ENCODE measurements around the gene DNAI2. TPM values are rescaled to one million over a fixed set of nuclear protein-coding genes. Genes with fewer than 3 reads are reported as not detected.

DNAI2 gene
- total RNA-seq, 1 experiment from 2014 or later, result 0.26 TPM

- Mint-ChIP-seq H3K36me3 (no peaks in the 10 kb centered on the region), H3K4me1 (peaks cover 12% of the 10 kb centered on the region), H3K27me3 (ENCODE audit: low read depth) (no peaks in the 10 kb centered on the region), H3K9me3 (no peaks in the 10 kb centered on the region), H3K27ac (0 out of 2 replicates have a peak overlapping the region, but pooled peaks have one; percentile 70), H3K4me3 (no peak overlapping the region)
- no peak for DNase-seq (ENCODE audit: low spot score)
- CTCF ChIA-PET, result interaction anchor here (1.3 to 1.8 kb wide), 3 partner anchors 12 to 51 kb away, joined by 5 to 8 read pairs (median 7); no protein-coding TSS in a partner anchor
- ATAC-seq, result peak; percentile 56
- POLR2A ChIA-PET, result interaction anchor here (1.3 to 1.6 kb wide), 2 partner anchors 12 to 23 kb away, joined by 5 to 6 read pairs; no protein-coding TSS in a partner anchor
- TF ChIP-seq, protein P1, sequence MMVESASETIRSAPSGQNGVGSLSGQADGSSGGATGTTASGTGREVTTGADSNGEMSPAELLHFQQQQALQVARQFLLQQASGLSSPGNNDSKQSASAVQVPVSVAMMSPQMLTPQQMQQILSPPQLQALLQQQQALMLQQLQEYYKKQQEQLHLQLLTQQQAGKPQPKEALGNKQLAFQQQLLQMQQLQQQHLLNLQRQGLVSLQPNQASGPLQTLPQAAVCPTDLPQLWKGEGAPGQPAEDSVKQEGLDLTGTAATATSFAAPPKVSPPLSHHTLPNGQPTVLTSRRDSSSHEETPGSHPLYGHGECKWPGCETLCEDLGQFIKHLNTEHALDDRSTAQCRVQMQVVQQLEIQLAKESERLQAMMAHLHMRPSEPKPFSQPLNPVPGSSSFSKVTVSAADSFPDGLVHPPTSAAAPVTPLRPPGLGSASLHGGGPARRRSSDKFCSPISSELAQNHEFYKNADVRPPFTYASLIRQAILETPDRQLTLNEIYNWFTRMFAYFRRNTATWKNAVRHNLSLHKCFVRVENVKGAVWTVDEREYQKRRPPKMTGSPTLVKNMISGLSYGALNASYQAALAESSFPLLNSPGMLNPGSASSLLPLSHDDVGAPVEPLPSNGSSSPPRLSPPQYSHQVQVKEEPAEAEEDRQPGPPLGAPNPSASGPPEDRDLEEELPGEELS (CRISPR knock-in tag; IDR thresholded peaks at IDR 0.05), result peak; percentile 26; the same call in 1 of the 2 replicates
- no peak for TF ChIP-seq CBFB (CRISPR knock-in tag; IDR thresholded peaks at IDR 0.05; ENCODE audit: low read depth)
- TF ChIP-seq OVOL2 (CRISPR knock-in tag; IDR thresholded peaks at IDR 0.05; ENCODE audit: borderline replicate concordance), result no peak
- TF ChIP-seq ZNF281 (CRISPR knock-in tag; IDR thresholded peaks at IDR 0.05), result no peak
- no peak for TF ChIP-seq NR1H2 (CRISPR knock-in tag; IDR thresholded peaks at IDR 0.05)
These were observed 40.1 kb upstream of the DNAI2 start for GRCh38 chr17:74233937-74234336.

DNA sequence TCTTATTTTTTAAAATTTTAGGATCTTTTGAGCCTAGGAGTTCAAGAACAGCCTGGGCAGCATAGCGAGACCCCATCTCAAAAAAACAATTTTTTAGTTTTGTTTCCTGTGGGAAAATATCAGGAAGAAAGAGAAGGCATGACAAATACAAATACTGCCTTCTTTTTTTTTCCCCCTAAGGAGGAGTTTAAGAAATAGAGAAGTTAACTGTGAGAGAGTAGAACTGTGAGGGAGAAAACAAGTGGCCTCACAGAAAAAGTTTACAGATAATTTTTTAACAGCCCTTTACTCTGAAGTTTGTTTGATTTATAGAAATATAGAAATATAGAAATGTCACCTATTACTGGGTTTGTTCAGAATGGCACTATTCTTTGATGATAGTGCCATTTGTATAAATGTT lies 39.5 kb upstream of the DNAI2 start:
- POLR2A ChIA-PET, result interaction anchor here (1.3 to 1.6 kb wide), 2 partner anchors 11 to 23 kb away, joined by 5 to 6 read pairs; no protein-coding TSS in a partner anchor
- no peak for DNase-seq (ENCODE audit: low spot score)
- CTCF ChIA-PET, result interaction anchor here (1.5 to 1.8 kb wide), 2 partner anchors 11 to 50 kb away, joined by 7 to 8 read pairs; no protein-coding TSS in a partner anchor
- no peaks in the 10 kb centered on the region for H3K27me3 Mint-ChIP-seq (ENCODE audit: low read depth)
- H3K27ac Mint-ChIP-seq, result no peak overlapping the region
- H3K36me3 Mint-ChIP-seq, result no peaks in the 10 kb centered on the region
- H3K4me3 Mint-ChIP-seq, result no peak overlapping the region
- peaks cover 12% of the 10 kb centered on the region for H3K4me1 Mint-ChIP-seq
- no peaks in the 10 kb centered on the region for H3K9me3 Mint-ChIP-seq
- ATAC-seq, result no peak
- no peak for TF ChIP-seq GRHL2 (CRISPR knock-in tag; IDR thresholded peaks at IDR 0.05; ENCODE audit: insufficient replicate concordance, severe bottlenecking)
- TF ChIP-seq ZNF138 (CRISPR knock-in tag; conservative IDR thresholded peaks at IDR 0.05), result no peak
- TF ChIP-seq ZNF263 (CRISPR knock-in tag; IDR thresholded peaks at IDR 0.05; ENCODE audit: low read depth), result no peak
- TF ChIP-seq, protein P2, sequence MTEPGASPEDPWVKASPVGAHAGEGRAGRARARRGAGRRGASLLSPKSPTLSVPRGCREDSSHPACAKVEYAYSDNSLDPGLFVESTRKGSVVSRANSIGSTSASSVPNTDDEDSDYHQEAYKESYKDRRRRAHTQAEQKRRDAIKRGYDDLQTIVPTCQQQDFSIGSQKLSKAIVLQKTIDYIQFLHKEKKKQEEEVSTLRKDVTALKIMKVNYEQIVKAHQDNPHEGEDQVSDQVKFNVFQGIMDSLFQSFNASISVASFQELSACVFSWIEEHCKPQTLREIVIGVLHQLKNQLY (CRISPR knock-in tag; IDR thresholded peaks at IDR 0.05), result no peak
- no peak for TF ChIP-seq MYBL2 (CRISPR knock-in tag; IDR thresholded peaks at IDR 0.05)
- TF ChIP-seq, protein P1 (CRISPR knock-in tag; IDR thresholded peaks at IDR 0.05), result no peak
- TF ChIP-seq RELA (CRISPR knock-in tag; IDR thresholded peaks at IDR 0.05; ENCODE audit: borderline replicate concordance), result no peak
- no peak for TF ChIP-seq SMAD4 (CRISPR knock-in tag; IDR thresholded peaks at IDR 0.05)
- TF ChIP-seq ZNF512 (CRISPR knock-in tag; IDR thresholded peaks at IDR 0.05; ENCODE audit: borderline replicate concordance), result no peak
- no peak for TF ChIP-seq ARID4B (CRISPR knock-in tag; IDR thresholded peaks at IDR 0.05; ENCODE audit: borderline replicate concordance)
- TF ChIP-seq, protein P3, sequence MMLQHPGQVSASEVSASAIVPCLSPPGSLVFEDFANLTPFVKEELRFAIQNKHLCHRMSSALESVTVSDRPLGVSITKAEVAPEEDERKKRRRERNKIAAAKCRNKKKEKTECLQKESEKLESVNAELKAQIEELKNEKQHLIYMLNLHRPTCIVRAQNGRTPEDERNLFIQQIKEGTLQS (CRISPR knock-in tag; conservative IDR thresholded peaks at IDR 0.05), result no peak
- TF ChIP-seq ZNF232 (CRISPR knock-in tag; IDR thresholded peaks at IDR 0.05), result no peak
- no peak for TF ChIP-seq SP1 (CRISPR knock-in tag; conservative IDR thresholded peaks at IDR 0.05)
- no peak for TF ChIP-seq ATF1 (CRISPR knock-in tag; IDR thresholded peaks at IDR 0.05)

All from WTC11 (cell line).